ENCODE measurements around the gene SMAD1.
"Not testable (repeated sequence)": the region's sequence is repeated elsewhere in the genome, so short reads cannot be mapped to it uniquely, and the experiment has no call there.

The SMAD1 gene

DNA sequence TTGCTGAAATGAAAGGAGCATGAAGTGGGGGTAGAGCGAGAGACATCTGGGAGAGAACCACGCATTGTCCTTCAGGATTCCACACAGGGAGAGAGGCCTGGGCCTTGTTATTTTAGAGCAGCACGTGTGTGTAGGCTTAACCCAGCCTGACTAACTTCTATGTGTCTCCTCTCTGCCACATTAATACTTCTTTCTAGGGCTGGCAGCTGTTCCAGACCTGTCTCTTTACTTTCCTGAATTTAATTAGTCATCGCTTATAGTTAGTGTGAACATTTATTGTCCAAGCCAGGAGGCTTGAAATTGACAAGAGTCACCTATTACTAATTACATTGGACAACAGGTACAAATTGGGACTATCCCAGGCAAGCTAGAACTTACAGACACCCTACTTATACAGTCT is 51.3 kb downstream of the SMAD1 start:
- no peak overlapping the region for H3K4me3 ChIP-seq (ENCODE audit: low read depth, low read length)
- no peak for DNase-seq (ENCODE audit: low read depth)
- no peak for TF ChIP-seq MYC (IDR thresholded peaks at IDR 0.05; ENCODE audit: low read depth, low read length)
- TF ChIP-seq, protein P1, sequence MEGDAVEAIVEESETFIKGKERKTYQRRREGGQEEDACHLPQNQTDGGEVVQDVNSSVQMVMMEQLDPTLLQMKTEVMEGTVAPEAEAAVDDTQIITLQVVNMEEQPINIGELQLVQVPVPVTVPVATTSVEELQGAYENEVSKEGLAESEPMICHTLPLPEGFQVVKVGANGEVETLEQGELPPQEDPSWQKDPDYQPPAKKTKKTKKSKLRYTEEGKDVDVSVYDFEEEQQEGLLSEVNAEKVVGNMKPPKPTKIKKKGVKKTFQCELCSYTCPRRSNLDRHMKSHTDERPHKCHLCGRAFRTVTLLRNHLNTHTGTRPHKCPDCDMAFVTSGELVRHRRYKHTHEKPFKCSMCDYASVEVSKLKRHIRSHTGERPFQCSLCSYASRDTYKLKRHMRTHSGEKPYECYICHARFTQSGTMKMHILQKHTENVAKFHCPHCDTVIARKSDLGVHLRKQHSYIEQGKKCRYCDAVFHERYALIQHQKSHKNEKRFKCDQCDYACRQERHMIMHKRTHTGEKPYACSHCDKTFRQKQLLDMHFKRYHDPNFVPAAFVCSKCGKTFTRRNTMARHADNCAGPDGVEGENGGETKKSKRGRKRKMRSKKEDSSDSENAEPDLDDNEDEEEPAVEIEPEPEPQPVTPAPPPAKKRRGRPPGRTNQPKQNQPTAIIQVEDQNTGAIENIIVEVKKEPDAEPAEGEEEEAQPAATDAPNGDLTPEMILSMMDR (IDR thresholded peaks at IDR 0.05; ENCODE audit: low read depth, low read length) = no peak
- TF ChIP-seq, protein P2, sequence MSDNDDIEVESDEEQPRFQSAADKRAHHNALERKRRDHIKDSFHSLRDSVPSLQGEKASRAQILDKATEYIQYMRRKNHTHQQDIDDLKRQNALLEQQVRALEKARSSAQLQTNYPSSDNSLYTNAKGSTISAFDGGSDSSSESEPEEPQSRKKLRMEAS (IDR thresholded peaks at IDR 0.05; ENCODE audit: low read depth, low read length) = no peak
- TF ChIP-seq POLR2A (IDR thresholded peaks at IDR 0.05; ENCODE audit: extremely low read depth, insufficient read length) = no peak

DNA sequence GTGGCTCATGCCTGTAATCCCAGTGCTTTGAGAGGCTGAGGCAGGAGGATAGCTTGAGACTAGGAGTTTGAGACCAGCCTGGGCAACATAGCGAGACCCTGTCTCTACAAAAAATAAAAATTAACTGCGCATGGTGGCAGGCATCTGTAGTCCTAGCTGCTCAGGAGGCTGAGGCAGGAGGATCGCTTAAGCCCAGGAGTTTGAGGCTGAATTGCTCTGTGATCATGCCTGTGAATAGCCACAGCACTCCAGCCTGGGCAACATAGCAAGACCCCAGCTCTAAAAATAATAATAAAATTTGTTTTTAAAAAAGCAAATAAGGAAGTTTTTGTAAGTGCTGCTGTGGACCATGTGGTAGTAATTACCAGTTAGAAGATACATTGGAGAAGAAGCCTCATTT is 51.8 kb downstream of the SMAD1 start:
- DNase-seq (ENCODE audit: low read depth); H3K4me3 ChIP-seq (ENCODE audit: low read depth, low read length): not testable (repeated sequence)

DNA sequence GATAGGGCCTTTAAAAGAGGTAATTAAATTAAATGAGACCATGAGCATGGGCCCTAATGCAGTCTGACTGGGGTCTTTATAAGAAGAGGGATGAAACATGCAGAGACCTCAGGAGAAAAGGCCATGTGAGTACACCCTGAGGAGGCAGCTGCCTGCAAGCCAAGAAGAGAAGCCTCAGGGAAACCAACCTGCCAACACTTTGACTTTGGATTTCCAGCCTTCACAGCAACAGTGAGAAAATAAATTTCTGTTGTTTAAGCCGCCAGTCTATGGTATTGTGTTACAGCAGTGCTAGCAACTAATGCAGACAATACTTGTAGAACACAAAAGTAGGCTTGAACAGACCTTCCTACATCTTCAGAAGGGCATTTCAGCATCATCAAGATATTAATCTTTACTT is 52.3 kb downstream of the SMAD1 start:
- no peak overlapping the region for H3K4me3 ChIP-seq (ENCODE audit: low read depth, low read length)
- TF ChIP-seq, protein P1 (IDR thresholded peaks at IDR 0.05; ENCODE audit: low read depth, low read length) = no peak
- no peak for DNase-seq (ENCODE audit: low read depth)

DNA sequence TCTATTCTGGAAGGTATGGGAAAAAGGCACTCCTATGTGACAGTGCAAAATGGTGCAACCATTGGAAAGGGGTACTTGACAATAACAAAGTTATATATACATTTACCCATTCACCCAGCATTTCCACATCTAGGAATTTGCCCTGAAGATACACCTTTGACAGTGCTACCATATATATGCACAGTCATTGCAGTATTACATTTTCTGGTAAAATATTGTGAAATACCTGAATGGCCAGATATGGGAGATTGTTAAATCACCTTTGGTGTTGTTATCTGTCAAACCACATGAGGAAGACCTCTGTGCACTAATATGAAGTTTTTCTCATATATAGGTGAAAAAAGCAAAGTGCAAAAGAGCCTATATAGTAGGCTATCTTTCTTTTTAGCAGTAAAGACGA is 53.5 kb downstream of the SMAD1 start:
- no peak overlapping the region for H3K4me3 ChIP-seq (ENCODE audit: low read depth, low read length)
- TF ChIP-seq POLR2A (IDR thresholded peaks at IDR 0.05; ENCODE audit: extremely low read depth, insufficient read length) (no peak), MYC (IDR thresholded peaks at IDR 0.05; ENCODE audit: low read depth, low read length) (no peak)
- TF ChIP-seq, protein P2 (IDR thresholded peaks at IDR 0.05; ENCODE audit: low read depth, low read length) = no peak
- TF ChIP-seq, protein P1 (IDR thresholded peaks at IDR 0.05; ENCODE audit: low read depth, low read length) = no peak
- no peak for DNase-seq (ENCODE audit: low read depth)

DNA sequence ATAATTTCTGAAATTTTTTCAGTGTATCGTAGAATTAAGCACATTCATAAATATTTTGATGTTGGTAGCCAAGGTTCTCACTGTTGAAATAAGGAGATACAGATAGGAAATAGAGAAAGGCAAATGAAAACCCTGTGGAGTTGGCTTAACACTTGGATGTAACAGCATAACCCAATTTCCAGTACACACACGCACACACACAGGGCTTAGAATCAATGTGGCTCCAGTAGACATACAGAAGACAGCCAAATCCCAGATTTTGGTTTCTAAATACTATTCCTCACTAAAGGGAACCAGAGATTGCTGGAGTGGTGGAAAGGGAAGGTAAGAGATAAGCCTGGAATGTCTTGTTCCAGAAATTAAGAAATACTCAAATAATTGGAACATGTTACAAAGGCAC is 54.4 kb downstream of the SMAD1 start:
- no peak overlapping the region for H3K4me3 ChIP-seq (ENCODE audit: low read depth, low read length)
- DNase-seq (ENCODE audit: low read depth) = no peak
- no peak for TF ChIP-seq POLR2A (IDR thresholded peaks at IDR 0.05; ENCODE audit: extremely low read depth, insufficient read length)
- TF ChIP-seq, protein P1 (IDR thresholded peaks at IDR 0.05; ENCODE audit: low read depth, low read length) = no peak
- TF ChIP-seq MYC (IDR thresholded peaks at IDR 0.05; ENCODE audit: low read depth, low read length) = no peak
- TF ChIP-seq, protein P2 (IDR thresholded peaks at IDR 0.05; ENCODE audit: low read depth, low read length) = no peak

DNA sequence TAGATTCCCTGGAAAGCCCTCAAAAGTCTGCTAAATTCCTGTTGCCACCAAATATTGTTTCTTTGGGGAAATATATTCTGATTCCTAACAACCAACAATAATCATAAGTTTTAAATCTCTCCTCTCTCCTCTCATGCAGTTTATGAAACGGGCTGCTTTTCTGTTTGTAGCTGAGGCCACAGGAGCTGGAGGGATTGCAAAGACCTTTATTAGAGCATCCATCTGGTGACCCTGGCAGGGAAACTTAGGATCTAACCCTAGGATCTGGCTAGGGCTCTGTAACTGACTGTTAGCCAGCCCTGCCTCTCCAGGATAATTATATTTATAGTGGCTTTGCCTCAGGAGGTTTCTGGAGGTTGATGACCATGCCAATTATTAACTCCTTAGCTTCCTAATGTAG is 56.9 kb downstream of the SMAD1 start:
- TF ChIP-seq MYC (IDR thresholded peaks at IDR 0.05; ENCODE audit: low read depth, low read length) = no peak
- no peak for TF ChIP-seq POLR2A (IDR thresholded peaks at IDR 0.05; ENCODE audit: extremely low read depth, insufficient read length)
- TF ChIP-seq, protein P1 (IDR thresholded peaks at IDR 0.05; ENCODE audit: low read depth, low read length) = no peak
- TF ChIP-seq, protein P2 (IDR thresholded peaks at IDR 0.05; ENCODE audit: low read depth, low read length) = no peak
- no peak for DNase-seq (ENCODE audit: low read depth)

More for the DNA sequence above, 56.9 kb downstream of the SMAD1 start:
- no peak overlapping the region for H3K4me3 ChIP-seq (ENCODE audit: low read depth, low read length)
